ENCODE data around the gene ITPR1.

The ITPR1 gene

GRCh38 chr3:4743371-4743770 is 250.2 kb downstream of the ITPR1 start:
- DNase-seq (ENCODE audit: low spot score) = no peak
- in situ Hi-C loops (cut with MboI; ENCODE audit: low pct_unique_long_range_greater_than_20kb, low sequenced_read_pairs, unreplicated experiment) = no loop called here
- no peak for TF ChIP-seq CTCF (IDR thresholded peaks at IDR 0.05; ENCODE audit: extremely low read depth, insufficient read depth, missing control alignments)

GRCh38 chr3:4744405-4745234 is 251.5 kb downstream of the ITPR1 start:
- in situ Hi-C loops (cut with MboI; ENCODE audit: low pct_unique_long_range_greater_than_20kb, low sequenced_read_pairs, unreplicated experiment) = no loop called here
- no peak for DNase-seq (ENCODE audit: low spot score)
- TF ChIP-seq CTCF (IDR thresholded peaks at IDR 0.05; ENCODE audit: extremely low read depth, insufficient read depth, missing control alignments) = no peak

GRCh38 chr3:4745235-4745610 is 252.1 kb downstream of the ITPR1 start:
- DNase-seq (ENCODE audit: low spot score) = no peak
- in situ Hi-C loops (cut with MboI; ENCODE audit: low pct_unique_long_range_greater_than_20kb, low sequenced_read_pairs, unreplicated experiment) = no loop called here
- no peak for TF ChIP-seq CTCF (IDR thresholded peaks at IDR 0.05; ENCODE audit: extremely low read depth, insufficient read depth, missing control alignments)

GRCh38 chr3:4746241-4746958 is 253.3 kb downstream of the ITPR1 start:
- DNase-seq (ENCODE audit: low spot score) = no peak
- no peak for TF ChIP-seq CTCF (IDR thresholded peaks at IDR 0.05; ENCODE audit: extremely low read depth, insufficient read depth, missing control alignments)
- in situ Hi-C loops (cut with MboI; ENCODE audit: low pct_unique_long_range_greater_than_20kb, low sequenced_read_pairs, unreplicated experiment) = no loop called here

GRCh38 chr3:4748127-4748526 is 255.0 kb downstream of the ITPR1 start:
- DNase-seq (ENCODE audit: low spot score) = no peak
- in situ Hi-C loops (cut with MboI; ENCODE audit: low pct_unique_long_range_greater_than_20kb, low sequenced_read_pairs, unreplicated experiment) = no loop called here
- TF ChIP-seq CTCF (IDR thresholded peaks at IDR 0.05; ENCODE audit: extremely low read depth, insufficient read depth, missing control alignments) = no peak

- in situ Hi-C loops (cut with MboI; ENCODE audit: low pct_unique_long_range_greater_than_20kb, low sequenced_read_pairs, unreplicated experiment) = no loop called here
- DNase-seq (ENCODE audit: low spot score) = peak; percentile 50
These were observed 255.7 kb downstream of the ITPR1 start for GRCh38 chr3:4748701-4749378.

More at GRCh38 chr3:4748701-4749378, 255.7 kb downstream of the ITPR1 start:
- TF ChIP-seq CTCF (IDR thresholded peaks at IDR 0.05; ENCODE audit: extremely low read depth, insufficient read depth, missing control alignments) = no peak
